SHP77 treated with DMSO at 0.1 percent for 48 hours (cell line): ENCODE results near the gene PRAME.
"Not testable (repeated sequence)": the region's sequence is repeated elsewhere in the genome, so short reads cannot be mapped to it uniquely, and the experiment has no call there.

Source experiments
- DNase-seq: peaks from one replicate; lab custom pipeline; 2025; lab: John Stamatoyannopoulos, UW

The PRAME gene

GRCh38 chr22:22520667-22521602 is 38.1 kb downstream of the PRAME start:
- DNase-seq = no peak

DNA sequence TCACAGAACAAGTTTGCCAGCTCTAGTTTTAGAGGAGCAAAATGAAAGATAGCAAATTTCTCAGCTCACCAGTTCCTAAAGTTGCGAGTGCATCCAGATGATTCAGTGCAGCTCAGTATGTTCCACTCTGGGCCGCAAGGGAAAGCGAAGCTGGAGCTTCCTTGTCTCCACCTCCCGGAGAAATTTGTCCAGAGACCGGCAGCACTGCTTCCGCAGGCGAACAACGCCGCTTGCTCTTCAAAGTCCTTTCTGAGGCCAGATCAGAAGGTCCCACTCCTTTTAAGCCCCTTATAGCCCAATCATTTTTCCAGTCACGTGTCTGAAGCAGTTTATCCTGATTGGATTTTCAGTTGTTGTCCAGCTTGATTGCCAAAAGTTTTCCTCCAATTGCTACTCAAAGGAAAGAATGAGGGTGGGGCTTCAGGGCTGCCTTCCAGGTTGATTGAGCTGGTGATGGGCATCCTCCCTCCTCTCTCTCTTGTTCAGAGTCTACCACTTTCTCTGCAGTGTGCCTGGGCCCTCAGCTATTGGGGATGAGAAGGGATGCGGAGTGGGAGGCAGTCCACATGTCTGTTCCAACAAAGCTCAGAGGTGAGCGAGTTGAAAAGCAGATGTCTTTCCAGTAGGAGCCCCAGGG is 38.9 kb downstream of the PRAME start, which contains the start of gene ZNF280A:
Gene ZNF280A, minus strand, starts transcription at position 251 of the 637 bp plus-strand sequence. CDS start 4,640 bp downstream, outside the sequence.
- DNase-seq = no peak

DNA sequence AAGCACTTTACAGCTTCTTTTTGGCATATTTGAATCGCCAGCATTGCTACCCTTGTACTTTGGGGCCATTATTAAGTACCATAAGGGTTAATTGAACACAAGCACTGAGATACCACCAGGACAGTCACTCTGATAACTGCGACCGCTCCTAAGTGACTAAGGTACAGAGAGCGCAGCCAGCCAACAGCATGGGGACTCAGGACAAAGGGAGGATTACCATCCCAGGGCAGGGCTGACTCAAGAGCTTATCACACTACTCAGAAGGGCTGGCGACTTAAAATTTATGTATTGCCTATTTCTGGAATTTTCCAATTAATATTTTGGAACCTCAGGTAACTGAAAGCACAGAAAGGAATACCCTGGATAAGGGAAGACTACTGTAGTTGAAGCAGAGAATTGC is 39.5 kb downstream of the PRAME start:
- no peak for DNase-seq

DNA sequence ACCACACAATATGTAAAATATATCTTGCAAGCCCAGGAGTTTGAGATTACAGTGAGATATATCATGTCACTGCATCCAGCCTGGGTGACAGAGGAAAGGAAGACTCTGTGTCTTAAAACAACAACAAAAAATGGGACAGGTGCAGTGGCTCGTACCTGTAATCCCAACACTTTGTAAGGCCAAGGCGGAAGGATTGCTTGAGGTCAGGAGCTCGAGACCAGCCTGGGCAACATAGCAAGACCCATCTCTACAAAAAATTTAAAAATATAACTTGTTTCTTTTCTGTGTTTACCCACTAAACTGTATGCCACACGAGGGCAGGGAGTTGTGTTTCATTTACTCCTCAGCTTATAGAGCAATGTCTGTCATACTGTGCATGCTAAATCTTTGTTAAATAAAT is 42.1 kb downstream of the PRAME start:
- no peak for DNase-seq

GRCh38 chr22:22515890-22516289 is 43.2 kb downstream of the PRAME start:
- DNase-seq = no peak

DNA sequence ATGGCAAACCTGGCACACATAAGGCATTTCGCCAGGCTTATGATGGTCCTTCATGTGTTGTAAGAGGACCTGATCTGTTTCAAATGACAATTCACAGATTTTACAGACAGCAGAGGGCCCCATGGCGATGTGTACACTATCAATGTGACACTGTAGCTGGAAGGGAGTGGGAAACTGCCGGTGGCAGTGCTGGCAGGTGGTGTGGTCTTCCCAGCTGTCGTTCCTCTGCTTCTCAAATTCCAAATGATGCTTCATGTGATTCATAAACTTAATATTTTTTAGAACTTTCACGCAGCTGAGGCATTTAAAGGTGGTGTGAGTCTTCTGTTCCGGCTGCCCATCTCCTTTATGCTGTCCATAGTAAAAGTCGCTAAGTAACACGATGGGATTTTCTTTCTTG is 44.6 kb downstream of the PRAME start:
- not testable (repeated sequence) for DNase-seq

DNA sequence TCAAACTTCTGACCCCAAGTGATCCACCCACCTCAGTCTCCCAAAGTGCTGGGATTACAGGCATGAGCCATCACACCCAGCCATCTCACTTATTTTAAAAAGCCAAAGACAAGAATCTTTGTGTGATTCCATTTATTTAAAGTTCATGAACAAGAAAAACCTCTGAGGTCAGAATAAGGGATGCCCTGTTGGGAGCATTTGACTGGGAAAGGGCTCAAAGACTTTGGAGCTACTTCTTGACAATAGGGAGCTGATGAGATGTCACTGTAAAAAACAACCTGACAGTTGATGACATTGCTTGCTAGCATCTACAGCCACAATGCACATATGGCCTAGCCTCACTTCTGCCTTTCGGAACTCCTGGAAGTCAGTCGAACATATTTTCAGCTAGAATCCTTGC is 45.4 kb downstream of the PRAME start:
- DNase-seq = no peak

DNA sequence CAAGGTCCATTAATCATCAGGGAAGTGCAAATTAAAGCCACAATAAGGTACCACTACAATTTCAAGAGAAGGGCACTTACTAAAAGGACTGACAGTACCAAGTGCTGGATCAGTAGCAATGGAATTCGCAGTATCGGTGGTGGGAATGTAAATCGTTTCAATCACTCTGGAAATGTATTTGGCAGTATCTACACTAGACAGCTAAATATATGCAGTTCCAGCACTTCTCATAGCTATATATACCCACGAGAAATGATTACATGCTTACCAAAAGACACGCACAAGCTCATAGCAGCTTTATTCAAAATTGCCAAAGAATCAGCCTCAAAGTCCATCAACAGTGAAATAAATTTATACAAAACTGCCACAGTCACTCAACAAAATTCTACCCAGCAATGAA is 46.1 kb downstream of the PRAME start:
- DNase-seq = no peak

- not testable (repeated sequence) for DNase-seq
These were observed 48.2 kb downstream of the PRAME start for GRCh38 chr22:22510833-22511232.

GRCh38 chr22:22509912-22510311 is 49.2 kb downstream of the PRAME start:
- not testable (repeated sequence) for DNase-seq

GRCh38 chr22:22508274-22509176 is 50.5 kb downstream of the PRAME start, which contains the start of gene ZNF280B:
Gene ZNF280B (minus strand): TSS chr22:22508742. CDS start chr22:22489398, 19,344 bp downstream.
- peak; percentile 67 for DNase-seq

GRCh38 chr22:22507743-22508273 is 51.3 kb downstream of the PRAME start:
- no peak for DNase-seq

DNA sequence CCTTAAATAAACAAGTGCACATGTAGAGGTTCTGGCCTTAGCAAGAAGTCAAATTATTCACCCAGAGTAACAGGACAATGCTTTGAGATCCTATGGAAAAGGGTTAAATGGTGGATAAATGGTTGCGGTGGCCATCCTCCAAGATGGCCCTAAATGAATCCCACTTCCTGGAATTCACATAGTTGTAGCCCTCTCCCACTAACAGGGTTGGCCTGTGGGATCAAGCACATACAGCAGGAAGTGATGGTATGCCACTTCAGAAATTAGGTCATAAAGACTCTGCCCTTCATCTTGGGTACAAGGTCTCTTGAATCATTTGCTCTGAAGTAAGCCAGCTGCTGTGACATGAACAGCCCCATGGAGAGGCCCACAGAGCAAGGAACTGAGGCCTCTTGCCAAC is 52.3 kb downstream of the PRAME start:
- no peak for DNase-seq

- no peak for DNase-seq
These were observed 60.8 kb downstream of the PRAME start for GRCh38 chr22:22498267-22498666.
